ENCODE results near the gene C11orf58. TPM values are rescaled to one million over a fixed set of nuclear protein-coding genes. Genes with fewer than 3 reads are reported as not detected.

C11orf58 gene
- total and polyA plus RNA-seq, 3 experiments from 2014 or later = 144 to 188 (median 163) TPM

DNA sequence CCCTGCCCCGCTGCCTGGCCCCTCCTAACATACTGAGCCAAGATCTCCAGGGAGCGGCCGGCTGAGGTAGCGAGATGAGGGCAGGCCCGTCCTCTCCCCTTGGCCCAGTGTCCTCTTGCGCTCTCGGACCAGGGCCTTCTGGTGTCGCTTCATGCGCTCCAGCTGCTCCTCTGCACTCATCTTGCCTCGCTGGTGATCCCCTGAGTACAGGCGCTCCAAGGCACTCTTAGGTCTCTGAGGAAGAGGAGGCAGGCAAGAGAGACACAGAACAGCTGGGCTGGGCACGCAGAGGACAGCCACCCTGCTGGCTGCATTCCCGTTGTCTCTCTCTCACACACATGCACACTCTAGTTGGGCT, 50.6 kb downstream of the C11orf58 start:
- Histone ChIP-seq H3K36me3 (ENCODE audit: insufficient read depth, low read length) (no peaks in the 10 kb centered on the region), H3K27me3 (ENCODE audit: insufficient read depth, low read length, poor library complexity, severe bottlenecking) (no peaks in the 10 kb centered on the region), H3K4me1 (ENCODE audit: insufficient read depth, low read length) (no peaks in the 10 kb centered on the region), H3K27ac (ENCODE audit: low read depth, low read length) (no peak overlapping the region), H3K9me3 (ENCODE audit: low read length) (no peaks in the 10 kb centered on the region), H3K4me3 (ENCODE audit: low read length) (no peak overlapping the region)
- H3K27ac Mint-ChIP-seq = no peak overlapping the region
- peaks cover 0 to 10% (median 6%) of the 10 kb centered on the region in 3 donors for H3K4me1 Mint-ChIP-seq
- no peak overlapping the region for H3K4me3 Mint-ChIP-seq
- H3K36me3 Mint-ChIP-seq = peaks cover 0 to 3% (median 0%) of the 10 kb centered on the region in 3 donors
- no peaks in the 10 kb centered on the region for H3K9me3 Mint-ChIP-seq
- POLR2A ChIA-PET = no interaction called here
- CTCF ChIA-PET = interaction anchor here (0.8 to 2.5 kb wide), 7 partner anchors 8 to 70 kb away, joined by 3 to 12 read pairs (median 4); no protein-coding TSS in a partner anchor
- DNase-seq = no peak
- H3K27me3 Mint-ChIP-seq = no peaks in the 10 kb centered on the region

DNA sequence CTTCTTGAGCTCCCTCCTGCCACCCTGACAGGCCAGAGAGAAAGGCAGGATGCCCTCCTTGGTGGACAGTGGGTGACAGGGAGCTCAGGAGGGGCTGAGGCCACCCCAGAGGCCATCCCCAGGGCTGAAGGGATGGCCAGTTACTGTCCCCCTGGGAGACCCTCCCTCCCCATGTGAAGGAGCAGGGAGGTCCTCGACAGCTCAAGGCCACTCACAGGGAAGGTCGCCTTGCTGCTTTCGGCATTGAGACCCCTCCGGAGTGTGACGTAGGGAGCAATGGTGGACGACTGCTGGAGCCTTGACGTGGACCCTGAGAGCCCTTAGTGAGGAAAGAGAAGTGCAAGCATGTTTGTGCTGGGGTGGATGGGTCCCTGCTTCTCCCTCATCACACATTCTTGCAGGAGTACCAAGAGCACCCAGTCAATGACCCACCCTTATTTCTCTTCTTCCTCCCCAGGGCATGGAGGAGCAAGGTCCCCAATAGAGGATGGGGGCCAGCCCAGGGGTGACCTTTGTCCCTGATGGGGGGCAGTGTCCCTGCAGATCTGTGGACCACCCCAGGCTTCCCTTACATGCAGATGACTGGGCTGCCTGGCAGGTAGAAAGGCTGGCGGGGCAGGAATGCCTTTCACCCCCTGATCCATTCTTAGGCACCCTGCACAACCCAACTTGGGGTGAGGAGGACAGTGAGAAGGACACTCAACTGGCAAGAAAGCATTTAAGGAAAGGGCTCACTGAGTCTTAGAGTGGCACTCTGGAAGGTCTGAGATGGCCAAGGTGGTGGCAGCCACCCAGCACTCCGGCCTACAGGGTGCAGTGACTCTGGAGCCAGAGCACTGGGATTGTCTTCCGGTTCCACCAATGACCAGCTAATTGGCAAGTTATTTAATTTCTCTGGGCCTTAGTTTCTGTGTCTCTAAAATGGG, 51.4 kb downstream of the C11orf58 start:
- Mint-ChIP-seq H3K36me3 (peaks cover 0 to 5% (median 0%) of the 10 kb centered on the region in 3 donors), H3K4me3 (no peak overlapping the region), H3K27ac (peak overlapping the region in 4 of 8 donors; percentile 0 to 65 (median 50)), H3K9me3 (no peaks in the 10 kb centered on the region), H3K4me1 (peaks cover 0 to 10% (median 7%) of the 10 kb centered on the region in 3 donors), H3K27me3 (no peaks in the 10 kb centered on the region)
- H3K27me3 ChIP-seq (ENCODE audit: insufficient read depth, low read length, poor library complexity, severe bottlenecking) = no peaks in the 10 kb centered on the region
- no peaks in the 10 kb centered on the region for H3K36me3 ChIP-seq (ENCODE audit: insufficient read depth, low read length)
- H3K4me1 ChIP-seq (ENCODE audit: insufficient read depth, low read length) = no peaks in the 10 kb centered on the region
- H3K9me3 ChIP-seq (ENCODE audit: low read length) = no peaks in the 10 kb centered on the region
- no peak for DNase-seq
- no peak overlapping the region for H3K4me3 ChIP-seq (ENCODE audit: low read length)
- no peak overlapping the region for H3K27ac ChIP-seq (ENCODE audit: low read depth, low read length)
- POLR2A ChIA-PET = no interaction called here
- CTCF ChIA-PET = interaction anchor here (1.1 to 2.5 kb wide), 3 partner anchors 11 to 69 kb away, joined by 3 to 12 read pairs (median 5); no protein-coding TSS in a partner anchor

DNA sequence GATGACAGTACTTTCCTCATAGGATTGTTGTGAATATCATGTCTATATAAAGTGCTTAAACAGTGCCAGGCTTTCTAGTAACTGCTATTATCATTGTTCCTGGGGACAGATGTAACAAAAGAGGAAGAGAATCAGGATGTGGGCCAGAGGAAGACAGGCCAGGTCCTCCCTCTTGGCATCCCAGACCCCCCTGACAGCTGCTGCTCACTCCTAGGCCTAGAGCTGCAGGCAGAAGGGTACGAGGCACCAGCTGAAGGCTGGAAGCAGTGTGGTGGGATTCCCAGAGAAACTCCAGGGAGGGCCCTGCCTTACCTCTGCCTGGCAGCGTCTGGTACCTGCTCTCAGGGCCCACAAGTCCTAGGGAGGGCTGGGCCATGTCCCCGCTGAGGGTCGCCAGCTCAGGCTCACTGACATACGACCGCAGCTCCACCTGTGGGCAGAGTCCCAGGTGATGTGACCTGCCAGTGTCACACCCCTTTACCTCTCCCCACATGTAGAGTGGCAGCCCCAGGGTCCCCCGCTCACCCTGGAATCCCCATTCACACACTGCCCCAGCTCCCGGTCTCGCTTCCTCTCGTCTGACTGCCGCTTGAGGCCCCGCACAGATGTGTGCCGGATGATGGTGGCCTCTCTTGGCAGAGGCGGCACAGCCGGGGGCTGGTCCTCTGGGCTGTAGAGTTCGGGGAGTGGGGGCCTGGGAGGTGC, 52.2 kb downstream of the C11orf58 start:
- H3K27me3 ChIP-seq (ENCODE audit: insufficient read depth, low read length, poor library complexity, severe bottlenecking) = no peaks in the 10 kb centered on the region
- no peaks in the 10 kb centered on the region for H3K9me3 ChIP-seq (ENCODE audit: low read length)
- no peak overlapping the region for H3K4me3 Mint-ChIP-seq
- H3K4me1 ChIP-seq (ENCODE audit: insufficient read depth, low read length) = no peaks in the 10 kb centered on the region
- no peaks in the 10 kb centered on the region for H3K27me3 Mint-ChIP-seq
- peak overlapping the region in 2 of 8 donors; percentile 0 to 65 for H3K27ac Mint-ChIP-seq
- no peaks in the 10 kb centered on the region for H3K9me3 Mint-ChIP-seq
- H3K4me1 Mint-ChIP-seq = peaks cover 0 to 14% (median 12%) of the 10 kb centered on the region in 3 donors
- POLR2A ChIA-PET = no interaction called here
- H3K27ac ChIP-seq (ENCODE audit: low read depth, low read length) = no peak overlapping the region
- no peak for DNase-seq
- no peak overlapping the region for H3K4me3 ChIP-seq (ENCODE audit: low read length)
- CTCF ChIA-PET = no interaction called here
- H3K36me3 Mint-ChIP-seq = peaks cover 0 to 11% (median 0%) of the 10 kb centered on the region in 3 donors
- no peaks in the 10 kb centered on the region for H3K36me3 ChIP-seq (ENCODE audit: insufficient read depth, low read length)

DNA sequence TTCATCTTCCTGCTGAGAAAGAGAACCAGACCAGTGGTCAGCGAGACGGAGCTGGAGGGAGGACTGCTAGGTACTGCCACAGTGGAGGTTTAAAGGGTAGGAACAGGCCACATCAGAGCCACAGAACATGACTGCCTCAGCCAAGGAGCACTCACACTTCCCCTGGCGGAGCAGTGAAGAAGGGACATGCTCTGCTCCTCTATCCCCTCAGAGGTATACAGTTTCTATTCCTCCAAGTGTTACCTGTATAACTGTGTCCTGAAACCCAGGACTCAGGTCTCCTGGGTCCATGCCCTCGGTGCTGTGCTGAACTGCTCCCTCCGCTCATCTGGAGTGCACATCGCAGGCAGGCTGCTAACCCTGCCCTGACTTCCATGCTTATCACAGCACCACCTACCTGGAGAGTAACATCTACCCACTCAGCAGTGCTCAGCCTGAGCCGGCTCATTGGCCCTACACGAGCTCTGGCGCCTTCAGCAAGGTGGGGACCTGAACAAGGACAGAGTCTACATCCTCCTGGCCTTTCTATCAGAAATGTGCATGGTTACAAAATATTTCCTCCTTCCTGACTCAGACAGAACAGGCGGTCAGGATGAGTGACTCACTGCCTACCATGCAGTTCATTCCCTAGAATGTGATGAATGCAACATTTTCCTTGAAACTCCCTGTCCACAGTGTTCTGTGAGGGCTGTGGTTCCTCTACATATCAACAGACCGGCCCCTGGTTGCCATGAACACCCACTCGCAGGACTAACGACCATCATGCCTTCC, 52.9 kb downstream of the C11orf58 start:
- Mint-ChIP-seq H3K27ac (peak overlapping the region in 4 of 8 donors; percentile 8 to 65 (median 38)), H3K27me3 (no peaks in the 10 kb centered on the region), H3K4me1 (peaks cover 0 to 15% (median 13%) of the 10 kb centered on the region in 3 donors), H3K36me3 (peaks cover 0 to 11% (median 0%) of the 10 kb centered on the region in 3 donors), H3K9me3 (no peaks in the 10 kb centered on the region), H3K4me3 (peak overlapping the region in 1 of 7 donors; percentile 32)
- no peak for DNase-seq
- Histone ChIP-seq H3K36me3 (ENCODE audit: insufficient read depth, low read length) (no peaks in the 10 kb centered on the region), H3K4me3 (ENCODE audit: low read length) (no peak overlapping the region), H3K27ac (ENCODE audit: low read depth, low read length) (no peak overlapping the region), H3K27me3 (ENCODE audit: insufficient read depth, low read length, poor library complexity, severe bottlenecking) (no peaks in the 10 kb centered on the region), H3K9me3 (ENCODE audit: low read length) (no peaks in the 10 kb centered on the region), H3K4me1 (ENCODE audit: insufficient read depth, low read length) (no peaks in the 10 kb centered on the region)
- ChIA-PET CTCF (interaction anchor here (1.8 kb wide), 1 partner anchor 8 kb away, joined by 4 read pairs; no protein-coding TSS in a partner anchor), POLR2A (no interaction called here)

DNA sequence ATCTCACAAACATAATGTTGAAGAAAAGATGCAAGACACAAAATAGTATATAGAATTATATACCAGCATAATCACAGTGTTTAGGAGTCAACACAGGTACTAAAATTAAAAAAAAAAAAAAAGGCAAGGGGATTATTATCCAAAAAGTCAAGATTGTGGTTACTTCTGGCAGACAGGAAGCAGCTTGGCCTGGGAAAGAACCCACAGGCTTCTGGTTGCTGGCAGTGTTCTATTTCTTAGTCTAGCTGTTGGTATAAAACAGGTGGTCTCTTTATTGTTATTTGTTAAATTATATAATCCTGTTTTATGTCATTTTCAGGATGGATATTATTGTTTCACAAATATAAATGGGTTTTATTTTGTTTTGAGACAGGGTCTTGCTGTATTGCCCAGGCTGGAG, 54.0 kb downstream of the C11orf58 start:
- H3K4me1 ChIP-seq (ENCODE audit: insufficient read depth, low read length) = no peaks in the 10 kb centered on the region
- Mint-ChIP-seq H3K9me3 (no peaks in the 10 kb centered on the region), H3K4me3 (peak overlapping the region in 1 of 7 donors; percentile 4), H3K27ac (peak overlapping the region in 3 of 8 donors; percentile 31 to 73 (median 43)), H3K27me3 (no peaks in the 10 kb centered on the region), H3K4me1 (peaks cover 0 to 16% (median 13%) of the 10 kb centered on the region in 3 donors), H3K36me3 (peaks cover 0 to 11% (median 0%) of the 10 kb centered on the region in 3 donors)
- no peak for DNase-seq
- CTCF ChIA-PET = interaction anchor here (1.8 kb wide), 1 partner anchor 9 kb away, joined by 4 read pairs; no protein-coding TSS in a partner anchor
- H3K27ac ChIP-seq (ENCODE audit: low read depth, low read length) = no peak overlapping the region
- POLR2A ChIA-PET = no interaction called here
- no peak overlapping the region for H3K4me3 ChIP-seq (ENCODE audit: low read length)
- no peaks in the 10 kb centered on the region for H3K36me3 ChIP-seq (ENCODE audit: insufficient read depth, low read length)
- H3K9me3 ChIP-seq (ENCODE audit: low read length) = no peaks in the 10 kb centered on the region
- no peaks in the 10 kb centered on the region for H3K27me3 ChIP-seq (ENCODE audit: insufficient read depth, low read length, poor library complexity, severe bottlenecking)

DNA sequence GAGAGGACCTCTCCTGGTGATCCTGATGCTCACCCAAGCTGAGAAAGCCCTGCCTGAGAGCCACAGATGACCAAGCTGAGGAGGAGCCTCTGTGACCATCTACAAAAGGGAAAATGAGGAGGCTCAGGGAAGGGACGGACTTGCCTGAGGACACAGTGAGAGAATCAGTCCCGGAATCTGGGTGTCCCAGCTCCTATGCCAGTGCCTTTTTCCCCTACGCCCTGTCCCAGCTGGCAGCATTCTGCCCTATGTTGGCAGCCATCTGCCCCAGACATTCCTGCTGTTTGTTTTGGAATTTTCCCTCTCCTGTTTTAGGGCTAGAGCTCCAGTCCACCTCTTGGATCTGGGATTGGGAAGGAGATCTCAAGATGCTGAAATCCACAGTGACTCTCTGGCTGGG, 54.6 kb downstream of the C11orf58 start:
- peaks cover 0 to 16% (median 13%) of the 10 kb centered on the region in 3 donors for H3K4me1 Mint-ChIP-seq
- peak overlapping the region in 5 of 8 donors; percentile 33 to 91 (median 66) for H3K27ac Mint-ChIP-seq
- Histone ChIP-seq H3K36me3 (ENCODE audit: insufficient read depth, low read length) (no peaks in the 10 kb centered on the region), H3K27ac (ENCODE audit: low read depth, low read length) (no peak overlapping the region), H3K27me3 (ENCODE audit: insufficient read depth, low read length, poor library complexity, severe bottlenecking) (no peaks in the 10 kb centered on the region), H3K9me3 (ENCODE audit: low read length) (no peaks in the 10 kb centered on the region), H3K4me3 (ENCODE audit: low read length) (no peak overlapping the region), H3K4me1 (ENCODE audit: insufficient read depth, low read length) (no peaks in the 10 kb centered on the region)
- DNase-seq = no peak
- H3K36me3 Mint-ChIP-seq = peaks cover 0 to 10% (median 0%) of the 10 kb centered on the region in 3 donors
- POLR2A ChIA-PET = no interaction called here
- peak overlapping the region in 3 of 7 donors; percentile 36 to 44 (median 39) for H3K4me3 Mint-ChIP-seq
- CTCF ChIA-PET = interaction anchor here (1.8 kb wide), 1 partner anchor 10 kb away, joined by 4 read pairs; no protein-coding TSS in a partner anchor
- no peaks in the 10 kb centered on the region for H3K27me3 Mint-ChIP-seq
- no peaks in the 10 kb centered on the region for H3K9me3 Mint-ChIP-seq

DNA sequence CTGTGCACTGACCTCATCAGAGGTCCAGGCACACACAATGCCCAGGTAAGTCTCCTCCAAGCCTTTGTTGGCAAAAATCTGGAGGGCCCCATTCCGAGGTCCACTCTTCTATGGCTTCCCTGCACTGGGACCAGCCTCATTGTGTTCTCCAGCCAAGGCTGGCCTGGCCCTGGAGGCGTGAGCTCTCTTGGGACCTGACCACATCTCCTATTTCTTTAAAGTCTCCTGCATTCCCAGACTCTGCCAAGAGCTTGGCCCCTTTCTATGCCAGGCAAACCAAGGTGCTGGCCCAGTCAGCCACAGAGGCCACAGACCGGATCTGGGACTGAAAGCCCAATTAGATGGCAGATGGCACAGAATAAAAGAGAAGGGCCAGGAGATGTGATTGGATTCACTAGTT, 55.1 kb downstream of the C11orf58 start:
- Mint-ChIP-seq H3K9me3 (no peaks in the 10 kb centered on the region), H3K27me3 (no peaks in the 10 kb centered on the region), H3K4me3 (peak overlapping the region in 1 of 7 donors; percentile 39), H3K27ac (peak overlapping the region in 4 of 8 donors; percentile 65 to 95 (median 82)), H3K4me1 (peaks cover 0 to 21% (median 13%) of the 10 kb centered on the region in 3 donors), H3K36me3 (peaks cover 0 to 7% (median 0%) of the 10 kb centered on the region in 3 donors)
- CTCF ChIA-PET = no interaction called here
- Histone ChIP-seq H3K4me3 (ENCODE audit: low read length) (no peak overlapping the region), H3K9me3 (ENCODE audit: low read length) (no peaks in the 10 kb centered on the region), H3K27me3 (ENCODE audit: insufficient read depth, low read length, poor library complexity, severe bottlenecking) (no peaks in the 10 kb centered on the region), H3K36me3 (ENCODE audit: insufficient read depth, low read length) (no peaks in the 10 kb centered on the region), H3K27ac (ENCODE audit: low read depth, low read length) (no peak overlapping the region), H3K4me1 (ENCODE audit: insufficient read depth, low read length) (no peaks in the 10 kb centered on the region)
- POLR2A ChIA-PET = no interaction called here
- no peak for DNase-seq

All from CD8-positive, alpha-beta memory T cell (primary cell).